ENCODE results near the gene RCN2. TPM values are rescaled to one million over a fixed set of nuclear protein-coding genes. Genes with fewer than 3 reads are reported as not detected.

RCN2 gene
- total RNA-seq, 4 donors from 2014 or later = 38.8 to 56.1 (median 50.2) TPM

DNA sequence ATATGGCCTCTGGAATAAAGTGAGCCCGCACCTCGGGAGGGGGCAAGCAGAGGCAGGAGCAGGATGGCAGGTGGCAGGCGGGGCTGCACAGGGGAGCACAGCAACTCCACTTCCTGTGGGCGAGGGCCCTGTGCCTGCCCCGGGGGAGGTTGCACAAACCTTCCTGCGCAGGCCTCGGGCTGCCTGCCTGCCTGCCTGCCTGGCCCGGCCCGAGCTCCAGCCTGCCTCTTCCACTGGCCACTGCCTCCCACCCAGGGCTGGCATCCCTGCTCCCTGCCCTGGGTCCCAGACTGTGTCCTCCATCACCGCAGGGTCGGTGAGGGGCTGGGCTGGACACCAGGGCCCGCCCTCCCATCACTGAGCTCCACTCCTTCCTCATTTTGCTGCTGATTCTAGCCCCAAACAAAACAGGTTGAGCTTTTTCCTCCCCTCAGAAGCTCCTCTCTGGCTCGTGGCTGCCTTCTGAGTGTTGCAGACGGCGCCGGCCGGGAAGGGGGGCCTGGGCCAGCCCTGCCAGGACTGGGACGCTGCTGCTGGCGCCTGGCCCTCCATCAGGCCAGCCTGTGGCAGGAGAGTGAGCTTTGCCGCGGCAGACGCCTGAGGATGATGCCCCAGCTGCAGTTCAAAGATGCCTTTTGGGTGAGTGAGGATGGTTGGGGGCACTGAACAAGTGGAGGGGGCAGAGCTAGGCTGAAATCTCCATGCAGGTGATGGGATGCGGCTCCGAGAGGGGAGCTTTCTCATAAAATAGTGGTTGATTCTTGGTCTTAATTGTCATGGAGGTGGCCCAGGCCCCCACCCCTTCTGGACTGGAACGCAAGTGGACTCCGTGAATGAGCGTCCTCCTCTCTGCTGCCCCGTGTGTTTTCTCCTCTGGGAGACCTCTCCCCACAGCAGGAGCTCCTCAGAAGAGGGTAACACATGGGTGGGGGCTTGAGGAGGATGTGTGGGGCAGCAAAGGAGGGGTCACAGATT is 63.7 kb downstream of the RCN2 start, which contains the start of gene PSTPIP1:
PSTPIP1 (plus strand) TSS at position 156 of the 975 bp plus-strand sequence; CDS start at position 604, 448 bp downstream.
- TF ChIP-seq, protein P1, sequence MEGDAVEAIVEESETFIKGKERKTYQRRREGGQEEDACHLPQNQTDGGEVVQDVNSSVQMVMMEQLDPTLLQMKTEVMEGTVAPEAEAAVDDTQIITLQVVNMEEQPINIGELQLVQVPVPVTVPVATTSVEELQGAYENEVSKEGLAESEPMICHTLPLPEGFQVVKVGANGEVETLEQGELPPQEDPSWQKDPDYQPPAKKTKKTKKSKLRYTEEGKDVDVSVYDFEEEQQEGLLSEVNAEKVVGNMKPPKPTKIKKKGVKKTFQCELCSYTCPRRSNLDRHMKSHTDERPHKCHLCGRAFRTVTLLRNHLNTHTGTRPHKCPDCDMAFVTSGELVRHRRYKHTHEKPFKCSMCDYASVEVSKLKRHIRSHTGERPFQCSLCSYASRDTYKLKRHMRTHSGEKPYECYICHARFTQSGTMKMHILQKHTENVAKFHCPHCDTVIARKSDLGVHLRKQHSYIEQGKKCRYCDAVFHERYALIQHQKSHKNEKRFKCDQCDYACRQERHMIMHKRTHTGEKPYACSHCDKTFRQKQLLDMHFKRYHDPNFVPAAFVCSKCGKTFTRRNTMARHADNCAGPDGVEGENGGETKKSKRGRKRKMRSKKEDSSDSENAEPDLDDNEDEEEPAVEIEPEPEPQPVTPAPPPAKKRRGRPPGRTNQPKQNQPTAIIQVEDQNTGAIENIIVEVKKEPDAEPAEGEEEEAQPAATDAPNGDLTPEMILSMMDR (IDR thresholded peaks at IDR 0.05; ENCODE audit: low read depth) = no peak

DNA sequence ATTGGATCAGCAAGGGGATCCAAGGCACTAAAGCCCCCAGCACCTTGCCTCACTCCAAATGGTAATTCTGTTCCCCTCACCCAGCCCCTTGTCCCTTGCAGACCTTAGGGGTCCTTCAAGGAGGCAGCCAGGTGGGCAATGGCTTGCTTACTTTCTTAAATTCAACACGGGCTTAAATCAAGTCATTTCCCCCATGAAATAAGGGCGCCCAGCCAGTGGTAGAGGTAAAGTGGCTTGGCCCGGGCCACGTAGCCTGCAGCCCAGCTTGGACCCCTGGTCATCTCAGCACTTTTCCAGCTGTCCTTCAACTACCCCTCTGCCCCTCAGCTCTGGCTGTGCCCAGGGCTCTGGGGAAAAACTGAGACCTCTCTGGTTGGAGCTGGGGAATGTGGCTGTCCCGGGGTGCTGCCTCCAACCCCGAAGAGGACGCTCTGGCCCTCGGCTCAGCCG is 64.6 kb downstream of the RCN2 start:
- TF ChIP-seq, protein P1 (IDR thresholded peaks at IDR 0.05; ENCODE audit: low read depth) = no peak

DNA sequence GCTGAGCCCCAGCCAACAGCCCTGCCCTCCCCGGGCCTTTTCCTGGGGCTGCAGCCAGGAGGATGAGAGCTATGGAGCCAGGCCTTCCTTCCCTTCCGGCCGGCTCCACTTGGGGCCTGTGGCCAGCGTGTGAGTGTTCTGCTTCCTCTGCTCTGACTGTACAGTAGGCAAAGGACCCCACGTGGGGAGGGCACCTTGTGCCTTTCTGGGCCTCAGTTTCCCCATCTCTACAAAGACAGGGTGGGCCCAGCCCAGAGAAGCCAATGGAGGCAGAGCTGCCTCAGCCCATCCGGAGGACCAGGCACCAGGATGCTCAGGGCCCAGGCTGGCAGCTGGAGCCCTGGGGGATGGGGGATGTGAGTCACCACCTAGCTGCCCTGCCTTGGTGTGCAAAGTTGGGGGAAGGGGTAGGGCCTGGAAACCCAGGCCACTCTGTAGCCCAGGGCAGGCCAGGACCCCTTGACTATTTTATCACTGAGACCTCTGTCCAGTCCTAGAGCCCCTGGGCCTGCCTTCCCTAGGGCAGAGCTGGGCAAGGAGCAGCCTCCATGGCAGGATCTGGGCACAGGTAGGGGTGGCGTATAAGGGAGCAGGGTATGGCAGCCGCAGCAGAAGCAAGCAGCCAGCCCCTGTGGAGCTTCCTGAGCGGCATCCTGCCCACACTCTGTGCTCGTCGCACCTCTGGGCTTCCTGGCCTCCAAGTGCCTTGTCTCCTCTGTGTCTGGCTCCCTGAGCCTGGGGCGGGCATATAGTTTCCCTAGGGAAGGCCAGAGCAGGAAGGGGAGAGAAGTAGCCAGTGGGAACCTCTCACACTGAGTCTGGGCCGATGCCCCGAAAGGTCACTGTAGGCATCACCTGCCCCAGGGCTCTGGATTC is 65.2 kb downstream of the RCN2 start:
- TF ChIP-seq, protein P1 (IDR thresholded peaks at IDR 0.05; ENCODE audit: low read depth) = no peak

DNA sequence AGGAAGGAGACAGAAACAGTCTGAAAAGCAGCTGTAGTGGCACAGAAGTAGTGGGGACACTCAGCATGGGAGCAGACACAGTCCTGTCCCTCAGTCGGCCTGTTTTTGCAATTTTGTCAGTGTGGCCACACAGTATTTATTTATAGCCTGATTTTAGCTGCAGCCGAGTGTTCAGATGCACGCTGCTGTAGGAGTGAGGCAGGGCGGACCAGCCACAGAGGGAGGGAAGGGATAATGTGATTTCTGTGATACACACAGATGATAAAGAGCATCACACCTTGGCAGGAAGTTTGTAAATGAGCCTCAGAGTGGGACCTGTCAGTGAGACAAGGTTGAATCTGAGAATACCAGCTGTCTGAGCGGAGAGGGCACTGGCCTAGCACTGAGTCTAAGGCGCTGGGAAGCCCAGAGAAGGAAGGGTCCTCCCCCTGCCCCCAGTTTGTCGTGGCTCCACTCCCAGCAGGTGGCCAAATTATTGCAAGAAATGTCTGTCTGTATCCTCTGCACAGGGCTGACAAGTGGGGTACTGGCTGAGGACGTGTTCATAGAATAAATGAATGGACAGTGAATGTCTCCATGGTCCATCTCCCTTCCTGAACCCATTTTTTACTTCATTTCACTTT is 67.2 kb downstream of the RCN2 start:
- TF ChIP-seq, protein P1 (IDR thresholded peaks at IDR 0.05; ENCODE audit: low read depth) = no peak

DNA sequence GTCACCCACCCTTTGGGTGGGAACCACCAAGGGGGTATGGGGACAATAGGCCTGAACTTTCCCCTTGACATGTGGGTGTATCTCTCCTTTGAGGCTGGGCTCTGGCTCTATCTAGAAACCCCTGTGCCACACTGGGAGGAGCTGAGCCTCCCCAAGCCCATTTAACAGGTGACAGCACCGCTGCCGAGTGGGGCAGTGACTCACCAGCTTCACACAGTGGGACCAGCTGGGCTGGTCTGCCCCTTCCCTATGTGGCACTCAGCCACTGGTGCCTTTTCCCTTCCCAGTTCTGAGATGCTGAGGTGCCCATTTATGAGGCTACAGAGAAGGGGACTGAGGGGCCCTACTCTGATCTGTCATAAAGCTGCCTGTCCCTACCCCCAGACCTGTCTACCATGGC is 68.4 kb downstream of the RCN2 start:
- TF ChIP-seq, protein P1 (IDR thresholded peaks at IDR 0.05; ENCODE audit: low read depth) = no peak

DNA sequence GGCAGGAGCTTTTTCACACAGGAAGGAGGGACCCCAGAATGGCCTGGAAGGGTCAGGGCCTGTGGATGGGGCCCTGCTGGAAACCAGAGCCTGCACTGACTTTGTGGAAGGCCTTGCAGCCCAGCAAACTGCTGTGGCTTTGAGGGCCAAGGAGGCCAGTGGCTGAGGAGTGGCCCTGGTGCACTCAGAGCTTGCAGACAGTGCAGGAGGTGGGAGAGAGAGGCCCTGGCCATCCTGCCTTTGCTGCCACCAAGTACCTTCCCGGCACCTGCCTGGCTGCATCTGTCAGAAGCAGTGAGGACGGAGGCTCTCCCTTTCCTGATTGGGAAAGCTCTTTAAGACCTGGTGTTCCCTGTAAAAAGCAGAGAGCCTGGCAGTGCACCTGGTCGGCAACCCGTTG is 69.8 kb downstream of the RCN2 start:
- TF ChIP-seq, protein P1 (IDR thresholded peaks at IDR 0.05; ENCODE audit: low read depth) = no peak
